GM21576 (cell line): ENCODE measurements around the gene STAT4.
A peak's percentile ranks its signal among the peaks of the same experiment; 100 is the strongest.

Experiments
- ATAC-seq: cut with Tn5 transposase; IDR thresholded peaks from one replicate; pipeline ENCODE4 v1.9.1; 2021; ENCODE audit warnings: mild to moderate bottlenecking, moderate library complexity; ENCODE audit not compliant: unreplicated experiment

STAT4 gene

GRCh38 chr2:191148281-191148680 lies 2.5 kb downstream of the STAT4 start:
- ATAC-seq, result no peak

- ATAC-seq, result no peak
Measured at GRCh38 chr2:191145769-191146471, 4.9 kb downstream of the STAT4 start.

- no peak for ATAC-seq
Measured at GRCh38 chr2:191144217-191144616, 6.6 kb downstream of the STAT4 start.

- no peak for ATAC-seq
Measured at GRCh38 chr2:191143791-191144190, 7.0 kb downstream of the STAT4 start.

GRCh38 chr2:191128911-191129304 lies 21.9 kb downstream of the STAT4 start:
- no peak for ATAC-seq

GRCh38 chr2:191128172-191128910 lies 22.5 kb downstream of the STAT4 start:
- peak; percentile 94 for ATAC-seq

GRCh38 chr2:191127235-191127634 lies 23.6 kb downstream of the STAT4 start:
- ATAC-seq, result no peak

GRCh38 chr2:191126386-191127085 lies 24.3 kb downstream of the STAT4 start:
- no peak for ATAC-seq

- ATAC-seq, result no peak
Measured at GRCh38 chr2:191125646-191126045, 25.1 kb downstream of the STAT4 start.

GRCh38 chr2:191122638-191123294 lies 28.0 kb downstream of the STAT4 start:
- peak; percentile 75 for ATAC-seq

- ATAC-seq, result no peak
Measured at GRCh38 chr2:191117341-191117740, 33.5 kb downstream of the STAT4 start.

GRCh38 chr2:191115804-191116203 lies 35.0 kb downstream of the STAT4 start:
- peak; percentile 36 for ATAC-seq

GRCh38 chr2:191115391-191115790 lies 35.4 kb downstream of the STAT4 start:
- peak; percentile 52 for ATAC-seq

- ATAC-seq, result peak; percentile 79
Measured at GRCh38 chr2:191114403-191114886, 36.3 kb downstream of the STAT4 start.

GRCh38 chr2:191113761-191114160 lies 37.0 kb downstream of the STAT4 start:
- no peak for ATAC-seq

GRCh38 chr2:191112448-191112901 lies 38.3 kb downstream of the STAT4 start:
- ATAC-seq, result no peak

GRCh38 chr2:191109888-191110287 lies 40.9 kb downstream of the STAT4 start:
- no peak for ATAC-seq

GRCh38 chr2:191108331-191108730 lies 42.5 kb downstream of the STAT4 start:
- no peak for ATAC-seq

- no peak for ATAC-seq
Measured at GRCh38 chr2:191105082-191105481, 45.7 kb downstream of the STAT4 start.

- no peak for ATAC-seq
Measured at GRCh38 chr2:191103774-191104173, 47.0 kb downstream of the STAT4 start.

- no peak for ATAC-seq
Measured at GRCh38 chr2:191100216-191100615, 50.6 kb downstream of the STAT4 start.
